ENCODE data around the gene CHP1. TPM values are rescaled to one million over a fixed set of nuclear protein-coding genes. Genes with fewer than 3 reads are reported as not detected.
"Not testable (repeated sequence)": the region's sequence is repeated elsewhere in the genome, so short reads cannot be mapped to it uniquely, and the experiment has no call there.

The CHP1 gene
- total RNA-seq, 2 donors from 2014 or later = 45.0 to 46.7 TPM

DNA sequence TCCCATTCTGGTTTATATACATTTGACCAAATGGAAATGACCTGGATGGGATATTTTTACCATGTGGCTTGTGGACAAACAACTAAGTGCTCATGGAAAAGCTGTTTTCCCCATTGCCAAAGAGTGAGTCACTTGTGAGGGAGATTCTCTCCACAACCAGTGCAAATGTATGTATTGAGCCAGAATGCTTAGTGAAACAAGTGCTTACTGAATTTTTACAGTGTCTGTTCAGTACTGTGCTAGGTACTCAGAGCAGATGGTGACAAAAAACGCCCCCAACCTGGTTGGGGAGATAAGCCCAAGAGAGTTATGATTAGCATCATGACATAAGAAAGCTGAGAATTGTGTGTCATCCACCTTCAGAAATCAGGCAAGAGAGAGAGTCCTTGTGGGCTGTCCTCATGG, 2.3 kb downstream of the CHP1 start:
- no peak for DNase-seq
- Mint-ChIP-seq H3K27ac (no peak overlapping the region), H3K36me3 (ENCODE audit: insufficient read depth in 2 of 2) (peaks cover 2% of the 10 kb centered on the region in 2 donors), H3K4me3 (no peak overlapping the region), H3K9me3 (peaks cover 0 to 2% of the 10 kb centered on the region in 2 donors), H3K4me1 (ENCODE audit: low read depth) (peaks cover 36% of the 10 kb centered on the region), H3K27me3 (ENCODE audit: low read depth) (no peaks in the 10 kb centered on the region)
- ATAC-seq (replicated peaks in 1 of 2) = no peak

DNA sequence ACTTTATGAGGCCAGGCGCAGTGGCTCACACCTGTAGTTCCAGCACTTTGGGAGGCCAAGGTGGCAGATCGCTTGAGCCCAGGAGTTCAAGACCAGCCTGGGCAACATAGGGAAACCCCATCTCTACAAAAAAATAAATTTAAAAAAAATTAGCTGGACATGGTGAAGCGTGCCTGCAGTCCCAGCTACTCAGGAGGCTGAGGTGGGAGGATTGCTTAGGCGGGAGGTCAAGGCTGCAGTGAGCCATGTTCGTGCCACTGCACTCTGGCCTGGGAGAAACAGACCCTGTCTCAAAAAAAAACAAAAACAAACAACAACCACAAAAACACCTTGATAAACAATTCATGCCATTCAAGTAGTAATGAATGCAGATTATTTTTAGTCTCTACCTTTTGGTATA, 4.2 kb downstream of the CHP1 start:
- not testable (repeated sequence) for DNase-seq; ATAC-seq (replicated peaks in 1 of 2); H3K36me3 Mint-ChIP-seq (ENCODE audit: insufficient read depth in 2 of 2); H3K9me3 Mint-ChIP-seq; H3K27me3 Mint-ChIP-seq (ENCODE audit: low read depth); H3K4me3 Mint-ChIP-seq; H3K27ac Mint-ChIP-seq
- peaks cover 35% of the 10 kb centered on the region for H3K4me1 Mint-ChIP-seq (ENCODE audit: low read depth)

DNA sequence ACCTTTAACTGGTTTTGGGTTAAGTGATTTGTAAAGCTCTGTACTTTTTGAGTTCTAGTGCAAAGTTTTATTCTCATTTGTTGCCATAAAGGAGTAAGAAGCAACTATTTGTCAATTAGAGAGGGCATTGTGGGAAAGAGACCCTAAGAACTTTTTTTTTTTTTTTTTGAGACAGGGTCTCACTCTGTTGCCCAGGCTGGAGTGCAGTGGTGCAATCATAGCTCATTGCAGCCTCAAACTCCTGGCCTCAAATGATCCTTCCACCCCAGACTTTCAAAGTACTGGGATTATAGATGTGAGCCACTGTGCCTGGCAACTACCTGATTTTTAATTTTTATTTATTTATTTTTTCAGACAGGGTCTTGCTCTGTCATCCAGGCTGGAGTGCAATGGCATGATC, 4.9 kb downstream of the CHP1 start:
- H3K4me3 Mint-ChIP-seq = no peak overlapping the region
- no peaks in the 10 kb centered on the region for H3K9me3 Mint-ChIP-seq

DNA sequence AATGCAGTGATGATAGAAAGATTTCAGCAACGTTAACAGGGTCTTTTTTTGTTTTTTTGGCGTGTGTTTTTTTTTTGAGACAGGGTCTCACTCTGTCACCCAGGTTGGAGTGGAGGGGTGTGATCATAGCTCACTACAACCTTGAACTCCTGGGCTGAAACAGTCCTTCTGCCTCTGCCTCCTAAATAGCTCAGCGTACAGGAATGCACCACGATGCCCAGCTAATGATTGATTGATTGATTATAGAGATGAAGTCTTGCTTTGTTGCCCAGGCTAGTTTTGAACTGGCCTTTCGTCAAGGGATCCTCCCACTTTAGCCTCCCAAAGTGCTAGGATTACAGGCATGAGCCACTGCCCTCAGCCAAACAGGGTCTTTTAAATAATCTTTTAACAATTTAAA, 7.0 kb downstream of the CHP1 start:
- Mint-ChIP-seq H3K4me3 (no peak overlapping the region), H3K27me3 (ENCODE audit: low read depth) (no peaks in the 10 kb centered on the region), H3K4me1 (ENCODE audit: low read depth) (peaks cover 10% of the 10 kb centered on the region), H3K9me3 (no peaks in the 10 kb centered on the region), H3K36me3 (ENCODE audit: insufficient read depth in 2 of 2) (no peaks in the 10 kb centered on the region), H3K27ac (no peak overlapping the region)
- ATAC-seq (replicated peaks in 1 of 2) = no peak
- no peak for DNase-seq

More for the DNA sequence above, 4.9 kb downstream of the CHP1 start:
- Mint-ChIP-seq H3K27me3 (ENCODE audit: low read depth) (no peaks in the 10 kb centered on the region), H3K4me1 (ENCODE audit: low read depth) (peaks cover 28% of the 10 kb centered on the region), H3K27ac (no peak overlapping the region), H3K36me3 (ENCODE audit: insufficient read depth in 2 of 2) (peaks cover 0 to 2% of the 10 kb centered on the region in 2 donors)
- ATAC-seq (replicated peaks in 1 of 2) = no peak
- DNase-seq = no peak

DNA sequence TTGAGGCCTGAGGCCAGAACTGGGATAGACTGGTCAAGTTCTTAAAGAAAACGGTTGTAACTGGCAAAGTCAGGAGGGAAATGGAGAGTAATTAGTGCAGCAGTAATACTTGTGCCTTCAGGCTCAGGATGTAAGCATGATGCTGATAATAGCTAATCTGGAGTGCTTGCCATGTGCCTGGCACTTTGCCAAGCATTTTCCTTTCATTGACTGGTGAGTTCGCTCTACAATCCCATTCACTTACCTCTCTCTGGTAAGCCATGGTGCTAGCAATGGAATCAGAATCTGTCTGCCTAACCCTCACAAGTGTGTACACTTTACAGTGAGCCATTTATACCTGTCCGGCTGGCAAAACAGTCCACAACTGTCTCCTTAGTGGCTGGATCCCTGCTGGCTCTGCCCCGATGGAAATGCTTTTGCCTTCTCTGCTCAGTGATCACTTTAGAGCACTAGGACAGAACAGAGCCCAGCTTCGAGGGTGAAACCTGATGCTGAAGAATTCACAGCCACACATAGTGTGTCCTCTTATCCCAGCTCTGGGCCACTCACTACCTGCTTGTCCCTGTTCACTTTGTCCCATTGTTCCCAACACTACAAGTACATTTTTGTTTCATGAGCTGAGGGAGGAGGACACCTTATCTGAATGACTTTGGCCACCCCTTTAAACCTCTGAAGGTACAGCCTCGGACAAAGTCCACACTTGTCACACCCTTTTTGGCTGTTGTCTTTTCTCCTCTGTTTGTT, 10.3 kb downstream of the CHP1 start:
- H3K36me3 Mint-ChIP-seq (ENCODE audit: insufficient read depth in 2 of 2) = no peaks in the 10 kb centered on the region
- H3K4me3 Mint-ChIP-seq = no peak overlapping the region
- no peak overlapping the region for H3K27ac Mint-ChIP-seq
- no peaks in the 10 kb centered on the region for H3K27me3 Mint-ChIP-seq (ENCODE audit: low read depth)
- peaks cover 5% of the 10 kb centered on the region for H3K4me1 Mint-ChIP-seq (ENCODE audit: low read depth)
- ATAC-seq (replicated peaks in 1 of 2) (no peak), DNase-seq (no peak)
- H3K9me3 Mint-ChIP-seq = no peaks in the 10 kb centered on the region

DNA sequence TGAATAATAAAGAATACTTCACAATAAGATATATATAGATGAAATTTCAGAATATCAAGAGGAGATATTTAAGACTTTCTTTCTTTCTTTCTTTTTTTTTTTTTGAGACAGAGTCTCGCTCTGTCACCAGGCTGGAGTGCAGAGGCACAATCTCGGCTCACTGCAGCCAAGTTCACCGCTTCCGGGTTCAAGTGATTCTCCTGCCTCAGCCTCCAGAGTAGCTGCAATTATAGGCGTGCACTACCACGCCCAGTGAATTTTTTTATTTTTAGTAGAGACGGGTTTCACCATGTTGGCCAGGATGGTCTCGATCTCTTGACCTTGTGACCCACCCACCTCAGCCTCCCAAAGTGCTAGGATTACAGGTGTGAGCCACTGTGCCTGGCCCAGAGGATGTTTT, 19.7 kb downstream of the CHP1 start:
- not testable (repeated sequence) for H3K36me3 Mint-ChIP-seq (ENCODE audit: insufficient read depth in 2 of 2); H3K27ac Mint-ChIP-seq; H3K27me3 Mint-ChIP-seq (ENCODE audit: low read depth); H3K4me1 Mint-ChIP-seq (ENCODE audit: low read depth); ATAC-seq (replicated peaks in 1 of 2); H3K4me3 Mint-ChIP-seq; DNase-seq; H3K9me3 Mint-ChIP-seq

DNA sequence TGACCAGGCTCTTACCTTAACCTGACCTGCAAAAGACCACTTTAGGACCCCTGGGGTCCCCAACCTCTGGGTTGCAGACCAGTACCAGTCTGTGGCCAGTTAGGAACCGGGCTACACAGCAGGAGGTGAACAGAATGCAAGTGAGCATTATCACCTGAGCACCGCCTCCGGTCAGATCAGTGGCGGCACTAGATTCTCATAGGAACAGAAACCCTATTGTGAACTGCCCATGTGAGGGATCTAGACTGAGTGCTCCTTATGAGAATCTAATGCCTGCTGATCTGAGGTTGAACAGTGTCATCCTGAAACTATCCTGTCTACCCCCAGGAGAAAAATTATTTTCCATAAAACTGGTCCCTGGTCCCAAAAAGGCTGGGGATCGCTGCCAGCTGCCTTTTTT, 20.3 kb downstream of the CHP1 start:
- H3K9me3 Mint-ChIP-seq = no peaks in the 10 kb centered on the region
- no peak overlapping the region for H3K4me3 Mint-ChIP-seq
- DNase-seq (no peak), ATAC-seq (replicated peaks in 1 of 2) (no peak)
- H3K27me3 Mint-ChIP-seq (ENCODE audit: low read depth) = no peaks in the 10 kb centered on the region
- no peak overlapping the region for H3K27ac Mint-ChIP-seq
- H3K4me1 Mint-ChIP-seq (ENCODE audit: low read depth) = no peaks in the 10 kb centered on the region
- no peaks in the 10 kb centered on the region for H3K36me3 Mint-ChIP-seq (ENCODE audit: insufficient read depth in 2 of 2)

DNA sequence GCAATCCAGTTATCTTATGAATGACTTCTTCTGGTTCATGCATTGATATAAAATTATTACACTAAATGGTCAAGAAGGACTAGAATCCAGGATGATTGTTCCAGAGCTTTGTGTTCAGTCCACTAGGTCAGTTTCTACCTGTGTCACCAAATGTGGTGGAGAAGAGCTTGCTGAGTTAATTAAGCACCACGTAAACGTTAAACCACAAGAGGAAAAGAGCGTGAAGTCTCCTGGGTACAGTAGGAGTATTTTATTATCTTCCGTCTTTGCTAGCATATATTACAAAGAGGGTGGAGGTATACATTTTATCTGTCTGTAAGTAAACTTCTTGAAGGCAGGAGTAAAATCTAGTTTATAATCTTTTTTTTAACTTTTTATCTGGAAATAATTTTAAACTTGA, 23.5 kb downstream of the CHP1 start:
- Mint-ChIP-seq H3K9me3 (no peaks in the 10 kb centered on the region), H3K4me3 (no peak overlapping the region), H3K27ac (no peak overlapping the region), H3K4me1 (ENCODE audit: low read depth) (no peaks in the 10 kb centered on the region), H3K27me3 (ENCODE audit: low read depth) (no peaks in the 10 kb centered on the region), H3K36me3 (ENCODE audit: insufficient read depth in 2 of 2) (no peaks in the 10 kb centered on the region)
- DNase-seq (no peak), ATAC-seq (replicated peaks in 1 of 2) (no peak)

DNA sequence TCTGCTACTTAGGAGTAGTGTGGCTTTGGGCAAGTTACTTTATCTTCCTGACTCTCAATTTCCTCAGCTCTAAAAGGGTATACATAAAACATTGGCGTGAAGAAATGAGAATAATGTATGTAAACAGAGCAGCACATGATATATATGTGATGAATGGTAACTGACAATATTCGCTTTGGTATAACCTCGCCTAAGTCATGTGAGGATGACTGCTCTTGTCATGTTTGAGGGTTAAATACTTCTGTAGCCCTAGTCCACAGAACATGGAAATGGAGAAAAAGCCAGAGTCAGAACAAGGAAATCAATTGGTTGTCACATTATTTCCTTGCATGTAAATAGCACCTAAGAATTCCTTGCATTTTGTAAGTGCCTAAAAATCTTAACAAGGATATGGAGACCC, 25.0 kb downstream of the CHP1 start:
- Mint-ChIP-seq H3K27me3 (ENCODE audit: low read depth) (no peaks in the 10 kb centered on the region), H3K36me3 (ENCODE audit: insufficient read depth in 2 of 2) (no peaks in the 10 kb centered on the region), H3K27ac (no peak overlapping the region), H3K4me3 (no peak overlapping the region), H3K9me3 (no peaks in the 10 kb centered on the region), H3K4me1 (ENCODE audit: low read depth) (no peaks in the 10 kb centered on the region)
- DNase-seq (no peak), ATAC-seq (replicated peaks in 1 of 2) (no peak)

DNA sequence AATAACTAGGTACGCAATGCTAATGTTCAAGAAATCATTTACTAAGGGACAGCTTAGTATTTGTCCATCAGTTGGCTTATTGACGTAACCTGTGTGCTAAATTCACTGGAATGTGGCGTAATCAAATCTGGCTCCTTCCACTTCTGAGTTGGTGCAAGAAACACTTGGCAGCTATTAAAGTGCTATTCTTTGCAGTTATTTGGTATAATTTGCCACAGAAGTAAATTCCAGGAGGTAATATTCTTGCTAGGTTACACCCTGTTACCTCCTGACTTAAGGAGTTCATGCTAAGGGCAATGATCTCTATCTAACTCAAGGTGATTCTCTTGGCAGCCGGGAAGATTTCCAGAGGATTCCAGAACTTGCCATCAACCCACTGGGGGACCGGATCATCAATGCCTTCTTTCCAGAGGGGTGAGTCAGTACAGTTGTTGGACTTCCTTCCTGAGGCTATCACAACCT, 25.5 kb downstream of the CHP1 start:
- Mint-ChIP-seq H3K4me3 (no peak overlapping the region), H3K4me1 (ENCODE audit: low read depth) (no peaks in the 10 kb centered on the region), H3K36me3 (ENCODE audit: insufficient read depth in 2 of 2) (no peaks in the 10 kb centered on the region), H3K9me3 (no peaks in the 10 kb centered on the region), H3K27me3 (ENCODE audit: low read depth) (no peaks in the 10 kb centered on the region), H3K27ac (no peak overlapping the region)
- DNase-seq (no peak), ATAC-seq (replicated peaks in 1 of 2) (no peak)

DNA sequence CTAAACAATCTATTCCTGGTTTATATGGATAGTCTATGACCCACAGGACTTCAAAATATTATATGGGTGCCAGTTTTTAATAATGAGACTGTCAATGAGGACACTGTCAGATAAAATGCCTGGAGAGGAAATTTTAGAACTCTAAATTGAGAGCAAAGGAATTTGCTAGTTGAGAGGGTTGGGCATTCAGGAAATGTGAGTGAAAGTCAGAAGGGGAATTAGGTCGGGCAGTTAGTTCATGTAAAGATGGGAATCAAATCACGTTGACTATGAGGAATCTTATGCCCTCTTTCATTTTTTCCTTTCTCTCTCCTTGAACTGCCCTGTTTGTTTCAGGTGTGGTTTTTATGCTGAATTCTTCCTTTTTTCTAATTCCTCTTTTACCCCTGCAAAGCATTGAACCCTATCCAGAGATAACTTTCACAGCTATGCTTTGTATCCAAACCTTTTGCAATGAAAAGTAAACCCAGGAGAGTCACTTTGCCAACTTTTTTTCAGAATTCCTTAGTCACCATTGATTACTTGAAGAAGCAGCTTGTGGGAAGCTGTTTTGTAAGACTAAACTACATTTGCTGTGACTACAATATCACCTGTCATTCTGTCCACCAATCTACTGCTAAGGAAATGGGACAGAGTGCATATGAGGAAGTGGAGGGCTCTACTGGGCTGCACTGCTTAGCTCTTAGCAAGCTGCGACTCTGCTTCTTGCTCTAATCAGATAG, 27.8 kb downstream of the CHP1 start:
- Mint-ChIP-seq H3K27ac (peak overlapping the region; percentile 25), H3K36me3 (ENCODE audit: insufficient read depth in 2 of 2) (no peaks in the 10 kb centered on the region), H3K27me3 (ENCODE audit: low read depth) (no peaks in the 10 kb centered on the region), H3K9me3 (no peaks in the 10 kb centered on the region), H3K4me3 (no peak overlapping the region), H3K4me1 (ENCODE audit: low read depth) (no peaks in the 10 kb centered on the region)
- DNase-seq (no peak), ATAC-seq (replicated peaks in 1 of 2) (no peak)

DNA sequence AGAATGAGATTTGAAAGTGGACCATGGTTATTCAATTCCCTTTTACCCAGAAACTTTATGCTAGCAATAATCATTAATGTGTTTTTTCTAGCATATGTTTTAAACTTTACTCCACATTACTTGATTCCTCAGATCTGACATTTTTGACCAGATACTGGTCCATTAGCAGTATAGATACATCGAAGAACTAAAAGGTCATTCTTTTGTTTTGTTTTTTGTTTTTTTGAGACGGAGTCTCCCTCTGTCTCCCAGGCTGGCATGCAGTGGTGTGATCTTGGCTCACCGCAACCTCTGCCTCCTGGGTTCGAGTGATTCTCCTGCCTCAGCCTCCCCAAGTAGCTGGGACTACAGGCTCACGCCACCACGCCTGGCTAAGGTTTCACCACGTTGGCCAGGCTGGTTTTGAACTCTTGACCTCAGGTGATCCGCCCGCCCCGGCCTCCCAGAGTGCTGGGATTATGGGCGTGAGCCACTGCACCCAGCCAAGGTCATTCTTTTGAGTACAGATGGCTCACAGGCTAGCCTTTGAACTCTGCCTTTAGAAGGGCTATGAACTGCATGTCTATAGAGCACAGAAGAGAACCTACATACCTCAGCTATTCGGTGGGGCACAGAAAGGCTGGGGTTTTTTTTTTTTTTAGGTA, 28.6 kb downstream of the CHP1 start:
- DNase-seq = no peak
- Mint-ChIP-seq H3K4me1 (ENCODE audit: low read depth) (no peaks in the 10 kb centered on the region), H3K36me3 (ENCODE audit: insufficient read depth in 2 of 2) (no peaks in the 10 kb centered on the region), H3K9me3 (no peaks in the 10 kb centered on the region), H3K4me3 (no peak overlapping the region), H3K27me3 (ENCODE audit: low read depth) (no peaks in the 10 kb centered on the region), H3K27ac (no peak overlapping the region)
- ATAC-seq (replicated peaks in 1 of 2) = no peak

DNA sequence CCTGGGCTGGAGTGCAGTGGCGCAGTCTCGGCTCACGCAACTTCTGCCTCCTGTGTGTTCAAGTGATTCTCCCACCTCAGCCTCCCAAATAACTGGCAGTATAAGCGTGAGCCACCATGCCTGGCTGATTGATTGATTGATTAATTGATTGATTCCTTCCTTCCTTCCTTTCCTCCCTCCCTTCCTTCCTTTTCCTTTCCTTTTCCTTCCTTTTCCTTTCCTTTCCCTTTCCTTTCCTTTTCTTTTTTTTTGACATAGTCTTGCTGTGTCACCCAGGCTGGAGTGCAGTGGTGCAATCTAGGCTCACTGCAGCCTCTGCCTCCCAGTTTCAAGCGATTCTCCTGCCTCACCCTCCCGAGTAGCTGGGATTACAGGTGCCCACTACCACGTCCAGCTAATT, 29.9 kb downstream of the CHP1 start:
- H3K36me3 Mint-ChIP-seq (ENCODE audit: insufficient read depth in 2 of 2); H3K4me1 Mint-ChIP-seq (ENCODE audit: low read depth); H3K4me3 Mint-ChIP-seq; ATAC-seq (replicated peaks in 1 of 2); DNase-seq; H3K9me3 Mint-ChIP-seq; H3K27me3 Mint-ChIP-seq (ENCODE audit: low read depth); H3K27ac Mint-ChIP-seq: not testable (repeated sequence)

All from activated T-cell treated with anti-CD3 and anti-CD28 coated beads, Interleukin-2, amount 50 U/mL, for 72 hours (primary cell).